ENCODE data around the gene TRIM63.

- TF ChIP-seq CTCF (IDR thresholded peaks at IDR 0.05): no peak
- TF ChIP-seq POLR2A (IDR thresholded peaks at IDR 0.05): no peak
Observed at GRCh38 chr1:26079178-26079563, 11.7 kb upstream of the TRIM63 start.

All from uterus (tissue), 2 donors.